Effector CD8-positive, alpha-beta T cell (primary cell): Measurements from ENCODE around the gene VDR.
"Not testable (repeated sequence)": the region's sequence is repeated elsewhere in the genome, so short reads cannot be mapped to it uniquely, and the experiment has no call there.

Source experiments
- DNase-seq: peaks from one replicate; lab custom pipeline; 2025; lab: John Stamatoyannopoulos, UW

VDR gene

DNA sequence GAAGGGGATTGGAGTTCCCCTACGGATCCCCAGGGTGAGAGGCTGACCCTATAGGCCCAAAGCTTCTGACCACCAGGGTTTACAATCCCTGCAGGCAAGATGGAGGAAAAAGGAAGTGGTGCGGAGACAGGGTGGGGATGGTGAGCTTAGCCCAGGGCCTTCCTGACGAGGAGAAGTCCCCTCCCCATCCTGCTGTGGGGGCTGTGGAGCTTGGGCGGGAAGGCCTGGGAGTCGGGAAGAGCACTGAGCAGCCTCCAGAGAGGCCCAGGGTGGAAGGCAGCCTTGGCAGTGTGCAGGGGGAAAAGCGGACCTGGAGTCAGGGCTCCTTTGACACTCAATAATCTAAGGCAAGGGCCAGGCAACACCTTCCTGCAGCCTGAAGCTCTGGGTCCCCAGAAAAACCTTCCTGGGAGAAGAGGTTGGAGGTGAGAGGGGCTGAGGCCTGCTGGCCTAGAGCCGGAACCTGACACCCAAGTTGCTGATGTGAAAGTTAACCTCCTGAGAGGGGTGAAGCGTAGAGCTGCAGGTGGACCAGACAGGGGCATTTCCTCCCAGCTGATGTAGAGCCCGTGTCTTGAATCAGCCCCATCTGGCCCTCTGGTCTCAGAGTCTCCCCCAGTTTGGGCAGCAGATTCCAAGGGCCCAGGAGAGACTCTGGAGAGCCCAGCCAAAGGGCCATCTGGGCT lies 91.1 kb downstream of the VDR start:
- no peak for DNase-seq

DNA sequence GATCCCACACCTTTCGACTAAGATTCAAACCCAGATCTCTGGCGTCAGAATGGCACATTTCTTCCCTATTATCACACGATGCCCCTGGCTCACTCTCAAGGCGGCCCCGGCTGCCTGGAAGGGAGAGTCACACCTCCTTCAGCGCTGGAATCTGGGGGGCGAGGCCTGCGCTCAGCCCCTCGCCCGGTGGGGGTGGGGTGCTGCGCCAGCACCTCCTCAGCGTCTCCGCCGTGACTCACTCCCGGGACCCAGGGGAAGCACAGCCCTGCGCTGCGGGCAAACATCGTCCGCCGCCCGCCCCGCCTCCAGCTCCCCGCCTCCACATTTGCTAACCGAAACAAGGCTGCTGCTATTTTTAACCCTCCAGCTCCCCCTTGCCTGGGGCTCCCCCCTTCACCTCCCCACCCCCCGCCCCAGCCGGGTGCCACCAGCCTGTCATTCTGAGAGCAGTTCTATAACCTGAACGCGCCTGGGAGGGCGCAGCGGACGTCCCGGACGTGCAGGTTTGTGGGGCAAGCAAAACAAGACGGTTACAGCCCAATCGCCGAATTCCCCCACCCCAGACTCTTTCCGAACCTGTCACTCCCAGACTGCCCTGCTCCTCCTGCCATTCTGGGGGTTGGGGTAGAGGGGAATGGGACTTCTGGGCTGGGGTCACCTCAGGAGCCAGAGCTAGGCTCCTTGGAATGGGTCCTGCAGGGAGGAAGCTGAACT lies 91.8 kb downstream of the VDR start:
- DNase-seq: peak; percentile 84

DNA sequence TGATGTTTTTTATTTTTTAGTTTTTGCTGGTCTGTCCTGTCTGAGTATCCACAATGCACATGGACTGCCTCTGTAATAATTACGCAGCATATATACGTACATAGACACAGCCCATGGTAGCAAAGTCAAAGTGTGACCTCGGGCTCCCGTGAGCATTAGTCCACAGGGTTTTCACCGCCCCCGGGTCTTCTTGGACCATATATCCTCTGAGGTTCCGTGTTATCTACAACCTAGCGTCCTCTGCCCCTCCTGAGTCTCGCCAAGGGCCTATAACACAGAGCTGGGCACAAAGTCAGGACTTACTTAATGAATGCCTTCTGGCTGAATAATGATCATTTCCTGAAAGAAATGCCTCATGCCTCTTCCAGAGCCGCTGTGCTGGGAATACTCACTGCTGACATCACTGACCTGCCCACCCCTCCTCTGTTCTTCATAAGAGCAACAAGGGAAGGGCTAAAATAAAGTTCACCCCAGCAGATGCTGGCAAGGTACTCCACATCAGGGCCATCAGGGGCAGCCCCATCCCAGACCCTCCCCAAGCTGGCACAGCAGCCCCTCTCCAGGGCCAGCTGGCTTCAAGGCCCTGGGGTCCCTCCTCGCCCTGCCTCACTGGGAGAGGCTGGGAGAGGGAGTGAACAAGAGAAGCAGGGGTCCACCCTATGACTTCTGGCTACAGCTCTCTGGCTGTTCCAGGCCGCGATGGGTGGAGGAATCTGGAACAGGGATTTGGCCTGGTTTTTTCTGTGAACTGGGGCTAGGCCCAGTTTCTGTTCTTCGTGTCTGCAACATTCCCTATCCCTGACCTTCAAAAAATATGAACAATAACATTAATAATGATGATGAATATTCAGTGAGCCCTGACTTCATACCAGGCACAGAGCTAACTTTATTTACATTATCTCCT lies 93.0 kb downstream of the VDR start:
- no peak for DNase-seq

DNA sequence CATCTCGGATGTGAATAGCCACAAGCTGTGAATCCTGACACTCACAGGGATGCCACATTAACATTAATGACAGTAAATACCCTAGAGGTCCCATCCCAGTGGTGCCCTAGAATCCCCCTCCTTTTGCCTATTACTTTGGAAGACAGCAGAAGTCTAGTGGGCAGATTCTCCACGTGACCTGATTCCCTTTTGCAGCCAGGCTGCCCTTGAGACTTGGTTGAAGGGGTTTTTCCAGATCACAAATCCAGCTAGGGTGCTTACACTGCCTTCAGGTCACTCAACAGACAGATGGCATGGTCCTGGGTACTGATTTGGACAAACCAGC lies 93.8 kb downstream of the VDR start:
- no peak for DNase-seq

DNA sequence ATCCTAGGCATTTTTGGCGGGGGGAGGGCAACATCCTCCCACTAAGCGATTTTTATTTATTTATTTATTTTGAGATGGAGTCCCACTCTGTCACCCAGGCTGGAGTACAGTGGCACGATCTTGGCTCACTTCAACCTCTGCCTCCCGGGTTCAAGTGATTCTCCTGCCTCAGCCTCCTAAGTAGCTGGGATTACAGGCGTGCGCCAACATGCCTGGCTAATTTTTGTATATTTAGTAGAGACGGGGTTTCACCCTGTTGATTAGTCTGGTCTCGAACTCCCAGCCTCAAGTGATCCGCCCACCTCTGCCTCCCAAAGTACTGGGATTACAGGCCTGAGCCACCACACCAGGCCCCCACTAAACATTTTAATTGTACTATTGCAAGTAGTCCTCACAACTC lies 95.3 kb downstream of the VDR start:
- DNase-seq: not testable (repeated sequence)

DNA sequence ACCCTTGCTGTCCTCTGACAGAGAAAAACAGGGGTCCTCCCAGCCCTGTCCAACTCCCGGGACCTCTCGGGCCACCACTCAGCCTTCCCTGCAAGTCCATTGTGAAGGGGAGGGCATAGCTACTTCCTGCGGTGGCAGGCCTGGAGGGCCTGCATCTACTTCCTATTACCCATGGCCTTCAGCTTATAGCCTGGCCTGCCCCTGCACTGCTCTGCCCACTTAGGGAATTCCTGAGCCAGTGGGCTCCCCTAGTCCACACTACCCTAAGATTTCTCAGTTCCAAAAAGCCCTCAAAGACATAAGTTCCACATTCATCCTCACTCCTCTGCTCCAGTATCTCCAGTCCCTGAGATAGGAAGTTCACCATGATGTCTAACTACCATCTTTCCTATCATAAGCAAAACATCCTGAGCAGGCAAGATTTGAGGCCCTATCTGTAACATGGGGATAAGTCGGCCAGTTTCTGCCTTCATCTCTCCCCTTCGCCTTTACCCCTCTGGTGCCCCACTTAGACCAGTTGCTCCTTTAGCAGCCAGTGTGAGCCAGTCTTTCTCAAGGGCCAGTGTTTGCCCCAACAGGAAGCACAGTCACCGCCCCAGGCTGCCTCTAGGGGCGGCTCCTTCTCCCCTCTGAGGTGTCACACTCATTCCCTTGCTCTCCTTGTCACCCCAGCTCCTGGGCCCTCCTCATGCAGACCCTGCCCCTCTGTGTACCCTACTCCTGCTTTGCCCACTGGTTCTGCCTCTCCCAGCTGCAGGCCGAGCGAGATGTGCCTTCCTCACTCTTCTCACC lies 96.0 kb downstream of the VDR start:
- DNase-seq: peak; percentile 25

DNA sequence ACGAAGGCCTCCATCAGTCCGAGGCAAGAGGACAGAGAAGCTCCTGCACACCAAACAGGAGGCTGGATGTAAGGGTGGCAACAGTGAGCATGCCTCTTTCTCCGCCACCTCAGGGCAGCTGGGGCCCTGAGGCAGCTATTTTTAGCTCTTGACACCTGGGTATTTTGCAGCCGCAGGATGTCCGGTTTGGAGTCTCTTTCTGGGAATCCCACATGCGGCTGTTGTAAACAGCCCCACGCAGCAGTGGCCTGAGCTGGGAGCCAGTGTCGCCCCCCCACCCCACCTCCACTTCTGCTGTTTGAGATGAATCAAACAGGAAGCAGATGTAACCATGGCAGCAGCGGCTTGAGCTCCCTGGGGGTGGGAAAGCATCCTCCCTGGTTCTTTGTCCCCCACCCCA lies 96.7 kb downstream of the VDR start:
- DNase-seq: peak; percentile 55

DNA sequence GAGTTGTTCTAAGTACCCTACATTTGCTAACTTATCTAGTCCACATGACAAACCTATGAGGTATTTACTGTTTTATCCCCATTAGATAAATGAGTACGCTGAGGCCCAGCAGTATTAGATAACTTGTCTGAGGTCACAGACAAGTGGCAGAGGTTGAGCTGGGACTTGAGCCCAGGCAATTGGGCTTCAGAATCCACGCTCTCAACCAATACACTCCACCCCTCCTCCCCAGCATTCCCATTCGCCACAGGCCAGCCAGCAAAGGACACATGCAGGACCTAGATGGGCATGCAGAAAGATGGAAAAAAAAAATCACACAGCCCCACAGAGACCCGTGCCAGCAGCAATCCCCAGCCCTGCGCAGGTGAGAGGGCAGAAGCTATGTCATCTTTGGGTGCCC lies 97.5 kb downstream of the VDR start:
- no peak for DNase-seq

DNA sequence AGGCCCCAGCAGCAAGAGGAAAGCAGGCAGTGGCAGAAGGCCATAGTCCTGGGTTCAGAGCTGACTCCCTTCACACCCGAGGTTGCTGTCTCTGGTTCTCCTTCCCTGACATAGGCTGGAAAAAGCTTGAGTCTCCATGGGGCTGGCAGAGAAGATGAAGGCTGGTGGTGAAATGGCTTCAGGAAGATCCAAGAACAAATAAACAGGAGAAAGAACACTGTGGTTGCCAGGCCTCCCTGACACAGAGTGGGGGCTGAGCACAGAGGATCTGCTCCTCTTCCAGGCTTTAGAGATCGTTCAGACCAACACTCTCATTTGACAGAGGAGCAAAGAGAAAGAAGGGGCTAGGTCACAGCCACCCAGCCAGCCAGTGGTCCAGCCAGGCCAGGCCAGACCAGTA lies 99.4 kb downstream of the VDR start:
- no peak for DNase-seq

DNA sequence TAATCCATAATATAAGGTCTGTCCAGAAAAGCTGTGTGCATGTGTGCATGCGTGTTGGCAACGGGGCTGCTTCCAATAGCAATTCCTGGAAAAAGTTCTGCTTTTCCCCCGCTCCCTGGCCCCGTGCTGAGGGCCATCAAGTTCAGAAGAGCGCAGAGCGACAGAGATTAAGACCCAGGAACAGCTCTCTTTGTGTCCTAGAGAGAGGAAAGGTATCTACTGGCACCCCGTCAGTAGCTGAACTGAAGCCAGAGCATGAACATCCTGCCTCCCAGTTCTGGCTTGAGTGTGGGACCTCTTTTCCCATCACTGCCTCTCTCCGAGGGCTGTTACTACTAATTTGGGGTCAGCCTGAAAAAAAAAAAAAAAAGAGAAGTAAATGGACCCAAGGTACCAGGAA lies 100.6 kb downstream of the VDR start:
- no peak for DNase-seq

DNA sequence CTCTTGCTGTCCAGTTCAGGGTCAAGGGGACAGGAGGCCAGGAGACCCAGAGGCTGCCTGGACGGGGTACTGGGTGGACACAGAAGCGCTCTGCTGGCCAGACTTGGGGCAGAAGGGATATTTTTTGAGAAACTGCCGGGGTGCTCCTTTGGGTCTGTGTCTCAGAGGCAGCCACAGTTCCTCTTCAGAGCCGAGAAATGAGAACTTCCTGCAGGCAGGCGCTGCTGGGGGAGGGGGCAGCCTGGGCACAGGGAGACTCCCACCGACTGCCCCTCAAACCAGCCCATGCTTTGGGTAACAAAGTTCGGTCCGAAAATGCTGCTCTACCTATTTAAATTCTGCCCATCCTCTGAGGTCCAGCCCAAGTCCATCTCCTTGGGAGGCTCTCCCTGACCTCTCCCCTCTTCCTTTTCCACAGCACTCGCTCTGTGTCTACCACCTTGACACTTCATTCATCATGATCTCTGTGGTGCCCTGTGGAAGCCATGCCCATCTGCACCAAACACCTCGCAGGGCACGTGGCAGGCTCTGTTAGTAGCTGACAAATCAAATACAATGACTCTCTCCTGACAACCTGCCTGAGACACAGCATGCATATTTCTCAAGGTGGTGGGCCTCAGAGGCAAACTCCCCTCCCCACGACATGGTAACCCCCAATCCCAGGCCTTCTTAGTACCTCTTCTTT lies 101.5 kb downstream of the VDR start:
- no peak for DNase-seq

DNA sequence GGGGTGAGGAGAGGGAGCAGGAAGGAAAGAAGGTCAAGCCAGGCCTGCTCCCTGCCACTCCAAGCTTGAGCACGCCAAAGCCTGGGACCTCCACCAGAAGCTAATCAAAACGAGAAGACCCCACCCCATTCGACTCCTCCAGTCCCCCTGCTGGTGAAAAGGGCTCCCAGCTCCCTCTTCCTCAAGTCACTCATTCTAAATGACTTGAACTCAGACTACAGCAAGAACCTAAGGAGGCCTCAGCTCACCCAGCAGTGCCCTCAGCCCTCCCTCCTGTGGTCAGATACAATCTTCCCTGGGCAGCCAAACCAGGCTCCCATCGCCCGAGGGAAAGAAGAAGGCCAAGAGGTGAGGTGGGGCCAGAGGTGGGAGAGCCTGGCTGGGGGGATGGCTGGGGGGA lies 102.5 kb downstream of the VDR start:
- no peak for DNase-seq

DNA sequence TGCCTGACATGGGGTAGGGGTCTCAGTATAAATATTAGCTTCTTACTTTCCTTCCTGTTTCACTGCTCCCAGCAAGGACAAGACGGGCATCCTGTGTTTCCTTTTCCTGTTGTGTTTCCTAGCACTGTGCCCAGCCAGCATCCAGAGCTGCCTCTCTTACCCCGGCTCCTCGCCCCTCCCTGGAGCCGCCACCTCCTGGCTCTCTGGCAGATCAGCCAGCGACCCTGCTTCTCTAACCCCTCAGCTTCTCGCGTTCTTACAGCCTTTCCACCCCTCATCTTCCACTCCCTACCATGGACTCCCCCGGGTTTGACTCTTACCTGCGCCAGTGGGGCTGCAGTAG lies 102.9 kb downstream of the VDR start:
- no peak for DNase-seq

DNA sequence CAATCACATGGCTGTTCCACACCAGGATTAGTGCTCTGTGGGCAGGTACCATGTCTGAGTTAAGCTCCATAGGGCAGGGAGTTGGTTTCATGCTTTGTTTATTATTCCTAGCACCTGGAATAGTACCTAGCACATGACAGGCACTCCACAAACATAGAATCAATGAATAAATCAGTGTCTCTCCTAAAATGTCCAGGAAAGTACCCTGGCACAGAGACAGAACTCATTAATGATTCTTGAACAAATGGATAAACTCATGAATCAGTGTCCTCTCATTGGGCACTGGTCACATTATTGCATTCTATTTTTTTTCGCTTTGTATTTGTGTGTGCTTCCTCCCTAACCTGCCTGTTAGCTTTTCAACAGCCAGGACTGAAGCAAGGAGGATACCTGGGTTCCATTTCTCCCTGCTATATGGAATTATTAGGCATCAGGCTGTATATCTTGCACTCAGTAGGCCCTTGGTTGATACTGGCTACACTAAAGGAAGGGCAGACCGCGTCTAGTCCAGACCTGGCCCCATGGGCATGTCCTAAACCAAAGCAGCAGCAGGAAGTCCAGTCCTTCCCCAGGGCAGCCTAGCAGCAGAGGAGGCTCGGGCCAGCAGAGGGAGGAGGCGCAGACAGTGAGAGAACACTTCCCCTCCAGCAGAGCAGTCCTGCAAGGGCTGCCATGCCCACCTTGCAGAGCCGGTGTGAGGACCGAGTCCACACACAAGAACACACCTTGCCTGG lies 103.5 kb downstream of the VDR start:
- DNase-seq: no peak

DNA sequence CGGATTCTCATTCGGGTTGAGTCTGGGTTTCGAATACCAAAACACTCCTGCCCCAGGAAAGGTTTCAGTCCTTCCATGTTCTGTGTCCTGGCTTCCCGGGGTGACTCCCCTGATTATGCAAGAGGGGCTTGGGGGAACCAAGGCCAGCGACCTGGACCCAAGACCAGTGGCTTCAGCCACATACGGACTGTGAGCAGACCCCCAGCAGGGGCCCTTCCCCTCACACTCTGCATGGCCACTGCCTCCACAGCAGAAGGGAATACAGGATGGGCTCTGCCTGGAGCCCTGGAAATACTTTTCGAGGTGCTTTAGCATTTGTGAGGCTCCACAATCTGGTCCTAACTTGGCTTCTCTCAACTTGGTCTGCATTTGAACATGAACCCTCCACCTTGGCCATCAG lies 104.2 kb downstream of the VDR start:
- no peak for DNase-seq

DNA sequence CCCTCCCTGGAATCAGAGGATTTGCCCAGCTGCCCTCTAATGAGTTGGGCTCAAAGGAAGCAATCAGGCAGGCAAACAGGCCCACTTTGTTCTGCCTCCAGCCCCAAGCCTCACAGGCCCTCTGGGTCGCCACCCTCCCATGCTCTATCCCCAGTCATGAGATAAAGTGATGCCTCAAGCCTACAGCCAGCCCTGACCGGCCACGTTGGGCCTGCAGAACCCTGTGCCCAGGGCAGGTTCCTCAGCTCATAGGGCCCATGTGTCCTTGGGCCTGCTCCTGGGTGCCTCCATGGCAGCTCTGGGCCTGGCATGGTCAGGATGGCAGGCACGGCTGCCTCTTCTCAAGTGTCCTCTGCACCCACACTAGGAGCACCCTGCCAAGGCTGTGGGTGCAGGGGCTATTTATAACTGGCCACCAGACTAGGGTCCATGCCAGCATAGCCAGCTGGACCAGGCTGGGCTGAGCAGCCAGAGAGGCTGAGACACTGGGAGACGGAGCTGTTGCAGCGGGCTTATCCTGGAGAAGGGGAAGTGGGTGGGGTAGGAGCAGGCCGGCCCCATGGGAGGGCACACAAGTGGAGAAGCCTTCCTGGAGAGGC lies 105.3 kb downstream of the VDR start:
- no peak for DNase-seq

DNA sequence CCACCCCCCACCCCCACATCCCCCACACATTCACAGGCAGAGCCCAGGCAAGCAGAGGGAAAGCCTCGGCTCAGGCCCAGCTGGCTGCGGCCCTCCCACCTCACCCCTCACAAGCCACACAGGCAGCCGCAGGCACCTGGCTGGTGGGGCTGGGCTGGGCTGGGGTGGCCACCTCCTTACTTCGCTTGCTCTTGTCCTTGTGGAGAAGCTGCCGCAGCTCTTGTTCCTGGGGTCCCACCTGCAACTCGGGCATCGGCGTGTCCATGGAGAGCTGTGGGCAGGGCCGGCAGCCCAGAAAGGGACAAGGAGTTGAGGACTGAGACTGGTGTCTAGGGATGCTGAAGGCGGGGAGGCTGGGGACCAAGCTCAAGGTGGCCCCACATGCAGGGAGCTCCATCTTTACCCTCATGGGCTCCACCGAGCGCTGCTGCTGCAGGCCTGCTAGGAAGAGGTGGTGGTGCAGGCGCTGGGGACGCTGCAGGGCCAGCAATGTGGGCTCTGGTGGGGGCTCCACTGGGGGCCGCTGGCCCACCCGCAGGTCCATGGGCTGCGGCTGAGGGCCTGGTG lies 106.3 kb downstream of the VDR start:
- no peak for DNase-seq

DNA sequence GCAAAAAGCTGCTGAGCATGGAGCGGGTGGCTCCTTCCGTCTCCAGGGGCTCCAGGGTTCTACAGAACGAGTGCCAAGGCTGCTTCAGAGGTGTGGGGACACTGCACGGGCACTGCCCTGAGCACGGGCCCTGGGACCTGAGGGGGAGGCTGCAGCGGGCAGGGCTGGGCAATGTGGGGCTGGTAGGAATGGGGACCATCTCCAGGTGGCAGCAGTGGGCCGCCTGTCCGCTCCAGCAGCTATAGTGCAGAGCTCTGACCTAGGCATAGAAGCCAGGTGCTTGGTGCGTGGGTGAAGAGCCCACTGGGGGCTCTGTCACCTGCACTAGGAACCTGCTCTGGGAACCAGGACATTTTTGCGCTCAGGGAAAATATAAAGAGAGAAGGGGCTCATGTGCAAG lies 107.4 kb downstream of the VDR start:
- DNase-seq: peak; percentile 33

DNA sequence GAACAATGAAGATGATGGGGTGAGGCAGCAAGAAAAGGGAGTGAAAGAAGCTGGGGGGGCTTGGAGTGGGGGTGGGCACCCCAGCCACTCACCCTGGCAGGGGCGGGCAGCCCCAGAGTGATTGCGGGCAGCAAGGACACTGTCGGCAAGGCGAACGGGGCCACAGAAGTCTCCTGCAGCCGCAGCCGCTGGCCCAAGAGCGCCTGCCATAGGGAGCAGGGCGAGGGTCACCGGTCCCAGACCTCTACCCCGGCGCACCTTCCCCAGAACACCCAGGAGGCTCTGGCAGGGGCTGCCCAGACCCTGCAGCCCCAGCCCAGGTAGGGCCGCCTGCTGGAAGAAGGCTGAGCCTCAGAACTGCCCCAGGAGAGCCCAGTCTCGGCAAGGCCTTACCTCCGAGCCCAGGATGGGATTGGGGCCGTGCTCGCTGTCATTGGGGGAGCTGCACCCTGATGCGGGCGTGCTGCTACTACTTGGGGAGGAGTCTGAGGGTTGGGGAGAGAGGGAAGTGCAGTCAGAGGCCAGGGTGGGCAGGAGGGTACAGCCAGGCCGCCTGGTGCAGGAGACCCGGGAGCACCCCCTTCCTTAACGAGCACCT lies 108.9 kb downstream of the VDR start:
- DNase-seq: no peak
